ENCODE data around the gene CNOT11. TPM values are rescaled to one million over a fixed set of nuclear protein-coding genes. Genes with fewer than 3 reads are reported as not detected.

CNOT11 gene
- total RNA-seq, 1 experiment from 2014 or later, result 54.0 TPM

- CTCF ChIA-PET, result no interaction called here
- POLR2A ChIA-PET, result no interaction called here
- TF ChIP-seq TEAD4 (CRISPR knock-in tag; IDR thresholded peaks at IDR 0.05), result no peak
These were observed 21.5 kb downstream of the CNOT11 start for GRCh38 chr2:101274142-101274541.

GRCh38 chr2:101277111-101277510 lies 24.4 kb downstream of the CNOT11 start:
- H3K27ac Mint-ChIP-seq, result no peak overlapping the region
- no peaks in the 10 kb centered on the region for H3K9me3 Mint-ChIP-seq
- no peak for DNase-seq (ENCODE audit: low spot score)
- TF ChIP-seq ZNF281 (CRISPR knock-in tag; IDR thresholded peaks at IDR 0.05) (no peak), SP1 (CRISPR knock-in tag; conservative IDR thresholded peaks at IDR 0.05) (no peak), FOXJ3 (CRISPR knock-in tag; IDR thresholded peaks at IDR 0.05; ENCODE audit: borderline replicate concordance) (no peak), MYBL2 (CRISPR knock-in tag; IDR thresholded peaks at IDR 0.05) (no peak), ATF6 (CRISPR knock-in tag; IDR thresholded peaks at IDR 0.05) (no peak), AR (CRISPR knock-in tag; IDR thresholded peaks at IDR 0.05) (no peak), STAT6 (CRISPR knock-in tag; conservative IDR thresholded peaks at IDR 0.05; ENCODE audit: low read depth) (no peak), ELF4 (CRISPR knock-in tag; IDR thresholded peaks at IDR 0.05; ENCODE audit: low read depth) (no peak), ZMAT4 (CRISPR knock-in tag; IDR thresholded peaks at IDR 0.05) (no peak), E2F1 (CRISPR knock-in tag; IDR thresholded peaks at IDR 0.05) (no peak), ZNF138 (CRISPR knock-in tag; conservative IDR thresholded peaks at IDR 0.05) (no peak), TP53 (CRISPR knock-in tag; IDR thresholded peaks at IDR 0.05) (no peak), CREM (CRISPR knock-in tag; IDR thresholded peaks at IDR 0.05) (no peak), OVOL2 (CRISPR knock-in tag; IDR thresholded peaks at IDR 0.05; ENCODE audit: borderline replicate concordance) (no peak), PREB (CRISPR knock-in tag; IDR thresholded peaks at IDR 0.05; ENCODE audit: borderline replicate concordance) (no peak), ATF3 (CRISPR knock-in tag; conservative IDR thresholded peaks at IDR 0.05) (no peak), GTF2I (CRISPR knock-in tag; conservative IDR thresholded peaks at IDR 0.05) (no peak), ATF2 (CRISPR knock-in tag; IDR thresholded peaks at IDR 0.05; ENCODE audit: borderline replicate concordance, low read depth) (no peak)
- ChIA-PET CTCF (interaction anchor here (0.6 to 1.7 kb wide), 6 partner anchors 59 to 264 kb away, joined by 3 to 10 read pairs (median 3); partner anchors contain the start of gene CREG2), POLR2A (no interaction called here)
- no peaks in the 10 kb centered on the region for H3K27me3 Mint-ChIP-seq (ENCODE audit: low read depth)
- ATAC-seq, result 0 out of 2 replicates have a peak, but pooled peaks have one; percentile 16
- H3K4me1 Mint-ChIP-seq, result no peaks in the 10 kb centered on the region
- no peak overlapping the region for H3K4me3 Mint-ChIP-seq
- peaks cover 57% of the 10 kb centered on the region for H3K36me3 Mint-ChIP-seq

More at GRCh38 chr2:101274142-101274541, 21.5 kb downstream of the CNOT11 start:
- Mint-ChIP-seq H3K9me3 (no peaks in the 10 kb centered on the region), H3K4me3 (no peak overlapping the region), H3K27ac (no peak overlapping the region), H3K27me3 (ENCODE audit: low read depth) (no peaks in the 10 kb centered on the region), H3K4me1 (no peaks in the 10 kb centered on the region), H3K36me3 (peaks cover 48% of the 10 kb centered on the region)
- DNase-seq (ENCODE audit: low spot score) (no peak), ATAC-seq (no peak)

All from WTC11 (cell line).